Measurements from ENCODE around the gene LGALS3.

LGALS3 gene

GRCh38 chr14:55191203-55192053 lies 62.4 kb downstream of the LGALS3 start, which contains the start of gene DLGAP5:
DLGAP5 (minus strand) TSS chr14:55191585; CDS start chr14:55189179, 2,406 bp downstream.
- DNase-seq (ENCODE audit: low spot score), result peak; percentile 93

- DNase-seq (ENCODE audit: low spot score), result no peak
These were observed 63.1 kb downstream of the LGALS3 start for GRCh38 chr14:55192054-55192621.

- DNase-seq (ENCODE audit: low spot score), result no peak
These were observed 65.8 kb downstream of the LGALS3 start for GRCh38 chr14:55194656-55195355.
